Mesenchymal stem cell (in vitro differentiated cells and primary cell): ENCODE data around the gene IFNA10.
"Not testable (repeated sequence)": the region's sequence is repeated elsewhere in the genome, so short reads cannot be mapped to it uniquely, and the experiment has no call there.

ENCODE experiments used
- DNase-seq: peaks from one replicate; pipeline ENCODE4 v3.0.0-alpha.2; 2013
- H2AFZ ChIP-seq: one replicate; pipeline ENCODE4 v1.6.1; 2013; ENCODE audit warnings: low read depth, mild to moderate bottlenecking, control low read depth, inconsistent platforms, low read length, moderate library complexity
- H2AK5ac ChIP-seq: 2 replicates; pipeline ENCODE4 v1.6.1; 2013; ENCODE audit warnings: low read length, moderate library complexity, mild to moderate bottlenecking, inconsistent platforms; ENCODE audit not compliant: severe bottlenecking
- H2BK120ac ChIP-seq: one replicate; pipeline ENCODE4 v1.6.1; 2013; ENCODE audit warnings: low read depth, mild to moderate bottlenecking, inconsistent platforms, low read length, moderate library complexity
- H2BK12ac ChIP-seq, 2 experiments: one replicate each; pipeline ENCODE4 v1.6.1; 2013; ENCODE audit warnings: inconsistent platforms in 2 of 2, low read length in 2 of 2, mild to moderate bottlenecking in 2 of 2, moderate library complexity in 2 of 2, control low read depth in 1 of 2
- H2BK15ac ChIP-seq: one replicate; pipeline ENCODE4 v1.6.1; 2013; ENCODE audit warnings: mild to moderate bottlenecking, low read depth, inconsistent platforms; ENCODE audit not compliant: poor library complexity, severe bottlenecking
- H2BK5ac ChIP-seq: 2 replicates; pipeline ENCODE4 v1.6.1; 2013; ENCODE audit warnings: low read depth, mild to moderate bottlenecking, low read length, control low read depth, inconsistent platforms; ENCODE audit not compliant: poor library complexity, severe bottlenecking
- H3K14ac ChIP-seq, 2 experiments: one replicate each; pipeline ENCODE4 v1.6.1; 2013; ENCODE audit warnings: inconsistent platforms in 2 of 2, low read length in 2 of 2, control low read depth in 1 of 2, mild to moderate bottlenecking in 1 of 2, moderate library complexity in 1 of 2
- H3K18ac ChIP-seq, 2 experiments: one replicate each; pipeline ENCODE4 v1.6.1; 2013; ENCODE audit warnings: inconsistent platforms in 2 of 2, low read length in 2 of 2, control low read depth in 1 of 2, low read depth in 1 of 2, mild to moderate bottlenecking in 1 of 2
- H3K23ac ChIP-seq, 2 experiments: one replicate each; pipeline ENCODE4 v1.6.1; 2013; ENCODE audit warnings: inconsistent platforms in 2 of 2, low read length in 2 of 2, mild to moderate bottlenecking in 2 of 2, moderate library complexity in 2 of 2, control low read depth in 1 of 2
- H3K27ac ChIP-seq: 2 replicates; pipeline ENCODE4 v1.5.1; 2013; ENCODE audit warnings: mild to moderate bottlenecking, moderate library complexity, low read length, control low read depth, inconsistent platforms; ENCODE audit not compliant: poor library complexity, severe bottlenecking
- H3K27me3 ChIP-seq, 2 experiments: 2 replicates each; pipeline versions ENCODE4 v1.6.1 to v1.7.0; 2013; ENCODE audit warnings: low read length in 2 of 2, mild to moderate bottlenecking in 2 of 2, moderate library complexity in 2 of 2, control low read depth in 1 of 2, inconsistent platforms in 1 of 2; ENCODE audit not compliant: control insufficient read depth in 1 of 2, insufficient read depth in 1 of 2
- H3K36me3 ChIP-seq, 2 experiments: 2 replicates each; pipeline versions ENCODE4 v1.6.1 to v1.7.0; 2013; ENCODE audit warnings: low read length in 2 of 2, control low read depth in 1 of 2, inconsistent platforms in 1 of 2, low read depth in 1 of 2, mild to moderate bottlenecking in 1 of 2; ENCODE audit not compliant: insufficient read depth in 2 of 2, control insufficient read depth in 1 of 2
- H3K4ac ChIP-seq, 2 experiments: one replicate each; pipeline ENCODE4 v1.6.1; 2013; ENCODE audit warnings: inconsistent platforms in 2 of 2, low read length in 2 of 2, mild to moderate bottlenecking in 2 of 2, moderate library complexity in 2 of 2, control low read depth in 1 of 2, low read depth in 1 of 2
- H3K4me1 ChIP-seq: 2 replicates; pipeline ENCODE4 v1.6.1; 2013; ENCODE audit warnings: low read depth, low read length, control low read depth; ENCODE audit not compliant: control insufficient read depth, insufficient read depth
- H3K4me2 ChIP-seq: 2 replicates; pipeline ENCODE4 v1.6.1; 2013; ENCODE audit warnings: low read length, mild to moderate bottlenecking, inconsistent platforms; ENCODE audit not compliant: poor library complexity, severe bottlenecking
- H3K4me3 ChIP-seq, 2 experiments: 2 replicates each; pipeline versions ENCODE4 v1.5.1 to v1.7.0; 2013; ENCODE audit warnings: low read length in 2 of 2, mild to moderate bottlenecking in 2 of 2, control low read depth in 1 of 2, low read depth in 1 of 2; ENCODE audit not compliant: insufficient read depth in 1 of 2
- H3K79me1 ChIP-seq: replicated peaks from 2 replicates; pipeline ENCODE4 v1.6.1; 2013; ENCODE audit warnings: mild to moderate bottlenecking, control low read depth, low read length, inconsistent platforms; ENCODE audit not compliant: poor library complexity, severe bottlenecking
- H3K9ac ChIP-seq: 2 replicates; pipeline ENCODE4 v1.7.0; 2013; ENCODE audit warnings: mild to moderate bottlenecking, low read length, moderate library complexity
- H3K9me3 ChIP-seq: 2 replicates; pipeline ENCODE4 v1.7.0; 2013; ENCODE audit warnings: mild to moderate bottlenecking, low read length; ENCODE audit not compliant: control insufficient read depth
- H4K8ac ChIP-seq: one replicate; pipeline ENCODE4 v1.6.1; 2013; ENCODE audit warnings: inconsistent platforms, mild to moderate bottlenecking, low read length, moderate library complexity
- H4K91ac ChIP-seq: one replicate; pipeline ENCODE4 v1.6.1; 2013; ENCODE audit warnings: mild to moderate bottlenecking, low read length, inconsistent platforms
- WGBS: methylation state at CpG from one replicate; pipeline ENCODE4 v1.1.7; 2013; ENCODE audit warnings: mixed read lengths; 5-methylcytosine and 5-hydroxymethylcytosine counted together

Gene IFNA10

DNA sequence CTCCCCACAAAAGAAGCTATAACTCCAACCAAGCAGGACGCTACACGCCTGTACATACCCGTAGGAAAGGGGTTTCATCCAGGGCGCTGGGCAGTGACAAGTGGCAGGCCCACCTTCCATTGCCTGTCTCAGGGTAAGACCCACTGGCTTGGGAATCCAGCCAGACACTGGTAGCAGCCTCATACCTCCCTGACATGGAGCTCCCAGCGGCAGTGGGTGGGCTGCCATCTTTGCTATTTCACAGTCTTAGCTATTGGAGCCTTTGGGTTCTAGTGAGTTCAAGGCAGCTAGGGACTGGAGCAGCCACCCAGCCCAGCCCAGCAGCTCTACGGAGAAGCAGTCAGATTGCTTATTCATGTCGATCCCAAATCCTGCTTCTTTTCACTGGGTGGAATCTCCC, 3.4 kb upstream of the IFNA10 start:
- no peak overlapping the region for H2AFZ ChIP-seq
- H4K91ac ChIP-seq: no peak overlapping the region
- no peak overlapping the region for H4K8ac ChIP-seq
- H2BK5ac ChIP-seq: no peak overlapping the region
- H3K4me3 ChIP-seq: no peak overlapping the region
- no peak for DNase-seq
- H3K36me3 ChIP-seq: no peaks in the 10 kb centered on the region
- H2BK15ac ChIP-seq: no peak overlapping the region
- no peaks in the 10 kb centered on the region for H3K27me3 ChIP-seq
- H3K79me1 ChIP-seq: no peaks in the 10 kb centered on the region
- no peak overlapping the region for H2AK5ac ChIP-seq
- no peak overlapping the region for H3K9ac ChIP-seq
- no peak overlapping the region for H2BK12ac ChIP-seq
- H3K27ac ChIP-seq: no peak overlapping the region
- no peak overlapping the region for H3K18ac ChIP-seq
- no peak overlapping the region for H2BK120ac ChIP-seq
- H3K14ac ChIP-seq: no peak overlapping the region
- no peak overlapping the region for H3K4ac ChIP-seq
- WGBS: 85% methylated on average over 7 of the region's 7 CpGs
- H3K23ac ChIP-seq: no peak overlapping the region
- H3K4me2 ChIP-seq: no peak overlapping the region
- H3K4me1 ChIP-seq: no peaks in the 10 kb centered on the region
- H3K9me3 ChIP-seq: no peaks in the 10 kb centered on the region

DNA sequence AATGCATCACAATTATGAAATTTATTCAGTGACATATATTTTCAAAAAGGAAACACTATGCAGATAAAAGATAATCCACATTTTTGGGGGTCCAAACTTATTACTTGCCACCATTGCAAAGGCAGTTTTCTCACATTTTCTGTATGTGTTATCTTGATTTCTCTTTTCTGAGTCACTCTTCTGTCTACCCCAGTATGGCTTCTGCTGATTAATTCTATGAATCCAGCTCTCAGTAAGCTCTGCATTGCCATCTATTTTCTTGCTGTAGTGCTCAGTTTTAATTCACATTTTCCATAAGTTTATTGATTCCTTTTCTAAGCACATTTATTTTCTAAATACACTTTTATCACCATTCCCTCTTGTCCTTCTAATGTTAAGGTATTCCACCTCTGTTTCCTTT, 1.7 kb downstream of the IFNA10 start:
- H4K91ac ChIP-seq: no peak overlapping the region
- no peak overlapping the region for H4K8ac ChIP-seq
- peaks cover 3% of the 10 kb centered on the region for H3K9me3 ChIP-seq
- H3K4ac ChIP-seq: no peak overlapping the region
- no peak overlapping the region for H2BK15ac ChIP-seq
- peaks cover 0 to 9% of the 10 kb centered on the region in 2 experiments for H3K27me3 ChIP-seq
- no peak overlapping the region for H2AFZ ChIP-seq
- no peak overlapping the region for H3K14ac ChIP-seq
- no peak for DNase-seq
- no peak overlapping the region for H3K18ac ChIP-seq
- H3K9ac ChIP-seq: no peak overlapping the region
- no peak overlapping the region for H3K4me3 ChIP-seq
- no peak overlapping the region for H3K27ac ChIP-seq
- H3K23ac ChIP-seq: no peak overlapping the region
- no peak overlapping the region for H3K4me2 ChIP-seq
- H2BK120ac ChIP-seq: no peak overlapping the region
- no peaks in the 10 kb centered on the region for H3K4me1 ChIP-seq
- no peak overlapping the region for H2BK12ac ChIP-seq
- no peak overlapping the region for H2BK5ac ChIP-seq
- H3K36me3 ChIP-seq: no peaks in the 10 kb centered on the region
- H3K79me1 ChIP-seq: no peaks in the 10 kb centered on the region
- no peak overlapping the region for H2AK5ac ChIP-seq

DNA sequence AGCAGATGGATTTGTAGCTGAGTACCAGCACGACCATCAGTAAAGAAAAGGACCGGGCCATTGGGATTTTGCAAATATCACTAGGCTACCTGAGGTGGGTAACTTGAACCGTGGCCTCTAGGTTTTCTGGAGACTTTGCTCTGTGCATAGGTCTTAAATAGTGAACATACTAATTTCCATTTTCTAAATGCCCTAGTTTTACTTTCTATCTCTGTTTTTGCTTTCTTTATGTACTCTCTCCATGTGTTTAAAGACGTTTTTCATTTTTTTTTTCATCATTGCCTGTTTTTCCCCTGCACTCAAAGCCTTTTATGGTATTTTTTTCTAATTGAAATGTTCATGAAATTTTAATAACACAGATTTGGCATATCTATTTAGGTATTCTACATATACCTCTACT, 4.8 kb downstream of the IFNA10 start, which contains the start of gene IFNA7:
Gene IFNA7 (minus strand): TSS at position 101 of the 400 bp plus-strand sequence. CDS start 40 bp downstream, at position 61.
- H2AFZ ChIP-seq, H2BK15ac ChIP-seq, H3K79me1 ChIP-seq, H2AK5ac ChIP-seq, H2BK120ac ChIP-seq, H3K4ac ChIP-seq, H4K91ac ChIP-seq, H3K4me3 ChIP-seq, H3K36me3 ChIP-seq, H3K9me3 ChIP-seq, H4K8ac ChIP-seq, H3K14ac ChIP-seq, H3K27ac ChIP-seq, H3K23ac ChIP-seq, H3K18ac ChIP-seq, H2BK5ac ChIP-seq, H3K4me2 ChIP-seq, DNase-seq, H3K4me1 ChIP-seq, H2BK12ac ChIP-seq, H3K9ac ChIP-seq: not testable (repeated sequence)
- 69% methylated on average over 3 of the region's 4 CpGs for WGBS
- H3K27me3 ChIP-seq: peaks cover 3 to 18% of the 10 kb centered on the region in 2 experiments

DNA sequence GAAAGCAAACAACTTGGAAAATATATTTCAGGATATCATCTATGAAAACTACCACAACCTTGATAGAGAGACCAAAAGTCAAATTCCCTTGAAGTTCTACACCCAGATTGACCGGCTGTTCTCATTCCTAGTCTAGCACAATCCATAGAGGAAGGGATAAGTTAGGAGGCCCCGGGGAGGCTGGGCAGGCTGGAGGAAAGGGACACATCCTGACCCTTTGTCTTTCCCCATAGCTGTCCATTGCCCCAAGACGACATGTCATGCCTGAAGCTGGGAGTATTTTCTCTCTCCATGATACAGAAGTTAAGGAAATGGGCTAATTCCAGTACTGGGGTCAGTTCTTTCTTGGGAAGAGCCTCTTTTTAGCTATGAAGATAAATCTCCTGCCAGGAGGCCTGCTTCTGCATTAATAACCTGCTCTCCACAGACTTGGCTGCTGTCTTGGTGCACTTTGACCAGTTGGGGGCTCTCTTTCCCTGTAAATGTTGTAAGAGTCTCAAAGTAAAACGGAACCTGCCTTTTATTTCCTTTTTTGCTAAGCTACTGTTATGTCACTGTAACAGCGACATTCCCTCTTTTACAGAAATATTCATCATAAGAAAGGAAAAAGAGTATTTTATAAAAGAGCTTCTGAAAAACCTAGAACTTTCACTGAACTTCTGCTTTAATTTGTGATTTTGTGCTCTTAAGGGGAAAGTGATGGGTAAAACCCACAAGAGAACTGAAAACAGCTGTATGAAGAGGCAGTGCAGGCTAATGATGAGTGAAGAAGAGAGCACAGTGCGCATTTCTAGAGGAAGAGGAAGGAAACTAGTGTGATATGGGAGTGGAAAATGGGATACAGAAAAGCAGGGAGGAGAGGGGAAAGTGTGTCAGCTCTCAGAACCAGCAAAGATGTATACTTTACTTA, 11.8 kb downstream of the IFNA10 start:
- peak; percentile 3 for DNase-seq
- 47% methylated on average over 1 of the region's 6 CpGs for WGBS
- H2BK5ac ChIP-seq, H3K79me1 ChIP-seq, H3K4me3 ChIP-seq, H2AFZ ChIP-seq, H3K36me3 ChIP-seq, H2BK120ac ChIP-seq, H2BK12ac ChIP-seq, H3K14ac ChIP-seq, H4K91ac ChIP-seq, H2AK5ac ChIP-seq, H3K9ac ChIP-seq, H3K4ac ChIP-seq, H3K9me3 ChIP-seq, H3K23ac ChIP-seq, H3K18ac ChIP-seq, H3K4me2 ChIP-seq, H3K27ac ChIP-seq, H2BK15ac ChIP-seq, H4K8ac ChIP-seq, H3K4me1 ChIP-seq: not testable (repeated sequence)
- H3K27me3 ChIP-seq: peaks cover 3 to 17% of the 10 kb centered on the region in 2 experiments
